Endometrial microvascular endothelial cells (primary cell): ENCODE measurements around the gene RBM11. TPM values are rescaled to one million over a fixed set of nuclear protein-coding genes. Genes with fewer than 3 reads are reported as not detected.
"Not testable (repeated sequence)": the region's sequence is repeated elsewhere in the genome, so short reads cannot be mapped to it uniquely, and the experiment has no call there.

Source experiments
- in situ Hi-C: cut with HindIII; loops from 2 replicates; pipeline ENCODE4 v1.10.0; 2017; ENCODE audit warnings: low sequenced_read_pairs, low pct_unique_long_range_greater_than_20kb; ENCODE audit errors: inconsistent ontology term
- total RNA-seq: library from RNA; depleted of rRNA; stranded (reverse); fragments of >200 nt; gene quantifications from one replicate; pipeline ENCODE4 v1.2.3, GENCODE V29; 2015; ENCODE audit errors: inconsistent ontology term

RBM11 gene
- total RNA-seq, result not detected

- in situ Hi-C loops, result no loop called here
These were observed at the start of gene RBM11 for GRCh38 chr21:14215971-14216641. TSS of gene RBM11 (plus strand) at chr21:14216157. CDS start at chr21:14216187, 30 bp downstream.

- in situ Hi-C loops, result not testable (repeated sequence)
These were observed 49.3 kb upstream of the RBM11 start for GRCh38 chr21:14166463-14167223.

- in situ Hi-C loops, result no loop called here
These were observed 9.7 kb upstream of the RBM11 start for GRCh38 chr21:14206222-14206621.

- in situ Hi-C loops, result no loop called here
These were observed 5.2 kb upstream of the RBM11 start, which contains the start of gene LIPI for GRCh38 chr21:14210738-14211137. TSS of gene LIPI (minus strand) at chr21:14210955. CDS start at chr21:14210845, 110 bp downstream.

GRCh38 chr21:14213164-14213563 is 2.8 kb upstream of the RBM11 start:
- in situ Hi-C loops, result no loop called here

GRCh38 chr21:14223365-14223764 is 7.4 kb downstream of the RBM11 start:
- in situ Hi-C loops, result no loop called here

GRCh38 chr21:14229399-14229798 is 13.4 kb downstream of the RBM11 start:
- in situ Hi-C loops, result no loop called here

- in situ Hi-C loops, result no loop called here
These were observed 19.1 kb downstream of the RBM11 start for GRCh38 chr21:14235101-14235500.

GRCh38 chr21:14236180-14236579 is 20.2 kb downstream of the RBM11 start:
- in situ Hi-C loops, result no loop called here

GRCh38 chr21:14239281-14239680 is 23.3 kb downstream of the RBM11 start:
- in situ Hi-C loops, result no loop called here

GRCh38 chr21:14241297-14241696 is 25.3 kb downstream of the RBM11 start:
- in situ Hi-C loops, result no loop called here

GRCh38 chr21:14243461-14243860 is 27.5 kb downstream of the RBM11 start:
- in situ Hi-C loops, result no loop called here

- in situ Hi-C loops, result no loop called here
These were observed 27.9 kb downstream of the RBM11 start for GRCh38 chr21:14243874-14244273.

GRCh38 chr21:14244911-14245310 is 29.0 kb downstream of the RBM11 start:
- in situ Hi-C loops, result no loop called here

GRCh38 chr21:14245711-14246110 is 29.8 kb downstream of the RBM11 start:
- in situ Hi-C loops, result no loop called here

GRCh38 chr21:14251336-14251735 is 35.4 kb downstream of the RBM11 start:
- in situ Hi-C loops, result no loop called here

GRCh38 chr21:14259747-14260146 is 43.8 kb downstream of the RBM11 start:
- in situ Hi-C loops, result no loop called here

- in situ Hi-C loops, result no loop called here
These were observed 44.3 kb downstream of the RBM11 start for GRCh38 chr21:14260174-14260764.

GRCh38 chr21:14262039-14262438 is 46.1 kb downstream of the RBM11 start:
- in situ Hi-C loops, result no loop called here

- in situ Hi-C loops, result no loop called here
These were observed 47.9 kb downstream of the RBM11 start for GRCh38 chr21:14263879-14264278.
